HepG2 (cell line): ENCODE measurements around the gene RPS6KA2. TPM values are rescaled to one million over a fixed set of nuclear protein-coding genes. Genes with fewer than 3 reads are reported as not detected.

Experiments
- AKNA ChIP-seq: sonication (generic); formaldehyde crosslinking; IDR thresholded peaks from 2 replicates; pipeline ENCODE4 v1.4.0; 2020; ENCODE audit warnings: missing genetic modification reagents, borderline replicate concordance
- ATF5 ChIP-seq: sonication (generic); formaldehyde crosslinking; IDR thresholded peaks from 2 replicates; pipeline ENCODE4 v1.4.0; 2020; ENCODE audit warnings: mild to moderate bottlenecking, low read depth, missing genetic modification reagents
- CENPBD1 ChIP-seq: sonication (generic); formaldehyde crosslinking; IDR thresholded peaks from 2 replicates; pipeline ENCODE4 v1.8.0; 2022; ENCODE audit warnings: missing genetic modification reagents, low read depth, mild to moderate bottlenecking, borderline replicate concordance
- DPF2 ChIP-seq: sonication (generic); formaldehyde crosslinking; IDR thresholded peaks from 2 replicates; pipeline ENCODE4 v1.4.0; 2020; ENCODE audit warnings: mild to moderate bottlenecking, low read depth, missing genetic modification reagents, borderline replicate concordance
- HINFP ChIP-seq: sonication (generic); formaldehyde crosslinking; IDR thresholded peaks from 2 replicates; pipeline ENCODE4 v1.4.0; 2020; ENCODE audit warnings: low read depth, mild to moderate bottlenecking, missing genetic modification reagents
- HMG20B ChIP-seq: conservative IDR thresholded peaks from 2 replicates; pipeline ENCODE4 v1.6.1; 2016; ENCODE audit warnings: missing genetic modification reagents, missing compliant biosample characterization
- MTF2 ChIP-seq: sonication (generic); formaldehyde crosslinking; IDR thresholded peaks from 2 replicates; pipeline ENCODE4 v1.5.0; 2020; ENCODE audit warnings: missing genetic modification reagents, borderline replicate concordance
- NR1H2 ChIP-seq: sonication (generic); formaldehyde crosslinking; IDR thresholded peaks from 2 replicates; pipeline ENCODE4 v1.8.1; 2022; ENCODE audit warnings: low read depth, missing genetic modification reagents, borderline replicate concordance
- PLRG1 ChIP-seq: fragments of 450-650 bp; conservative IDR thresholded peaks from 2 replicates; pipeline ENCODE4 v1.6.1; 2016
- STAT6 ChIP-seq: sonication (generic); formaldehyde crosslinking; IDR thresholded peaks from 2 replicates; pipeline ENCODE4 v1.4.0; 2020; ENCODE audit warnings: missing genetic modification reagents, mild to moderate bottlenecking, borderline replicate concordance
- TFDP1 ChIP-seq: IDR thresholded peaks from 2 replicates; pipeline ENCODE4 v1.6.1; 2016; ENCODE audit warnings: missing compliant biosample characterization, missing genetic modification reagents, borderline replicate concordance
- ZNF12 ChIP-seq: sonication (generic); formaldehyde crosslinking; IDR thresholded peaks from 2 replicates; pipeline ENCODE4 v1.5.0; 2020; ENCODE audit warnings: missing genetic modification reagents
- ZNF326 ChIP-seq: sonication (generic); formaldehyde crosslinking; IDR thresholded peaks from 2 replicates; pipeline ENCODE4 v1.4.0; 2020; ENCODE audit warnings: missing genetic modification reagents, borderline replicate concordance
- ZNF335 ChIP-seq: sonication (generic); formaldehyde crosslinking; IDR thresholded peaks from 2 replicates; pipeline ENCODE4 v1.4.0; 2020; ENCODE audit warnings: missing genetic modification reagents
- ZNF589 ChIP-seq: sonication (generic); formaldehyde crosslinking; conservative IDR thresholded peaks from 2 replicates; pipeline ENCODE4 v1.8.0; 2022; ENCODE audit warnings: mild to moderate bottlenecking, moderate library complexity, missing genetic modification reagents
- ZNF704 ChIP-seq: sonication (generic); formaldehyde crosslinking; IDR thresholded peaks from 2 replicates; pipeline ENCODE4 v1.8.1; 2023; ENCODE audit warnings: mild to moderate bottlenecking, inconsistent platforms, moderate library complexity, missing genetic modification reagents, borderline replicate concordance
- polyA plus RNA-seq, 8 experiments: library from polyadenylated mRNA; depleted of rRNA in 3 of 8; stranded (reverse) in 7 of 8; unstranded in 1 of 8; fragments of >200 nt; fragmentation: Illumina TruSeq in 4 of 8; extraction: Trizol in 4 of 8; gene quantifications; 2 replicates each; pipeline versions ENCODE4 v1.2.1 to v1.2.3, GENCODE V29; 2011 to 2016; ENCODE audit warnings: low read depth in 4 of 8, missing spikeins in 1 of 8, mixed read lengths in 1 of 8; ENCODE audit not compliant: insufficient read depth in 1 of 8
- total RNA-seq, 5 experiments: library from RNA; depleted of rRNA; stranded (reverse); fragments of >200 nt; fragmentation: Illumina TruSeq; extraction: Trizol; gene quantifications; 2 replicates each; pipeline ENCODE4 v1.2.3, GENCODE V29; 2016; ENCODE audit warnings: low read depth in 1 of 5

The RPS6KA2 gene
- total and polyA plus RNA-seq, 2 of the 13 experiments (the other 11 are each of a cell fraction or from before 2014, with no cell fraction given) = 0.22 to 0.38 TPM

GRCh38 chr6:166361077-166361429, 266.0 kb downstream of the RPS6KA2 start (continued):
- TF ChIP-seq CENPBD1 (CRISPR knock-in tag) (no peak), ZNF12 (CRISPR knock-in tag) (peak; percentile 84; the same call in 1 of the 2 replicates), TFDP1 (CRISPR knock-in tag) (peak; percentile 79; the same call in 1 of the 2 replicates), ZNF589 (peak; percentile 98), STAT6 (CRISPR knock-in tag) (peak; percentile 96; the same call in 1 of the 2 replicates), ZNF704 (CRISPR knock-in tag) (no peak), HMG20B (CRISPR knock-in tag) (peak; percentile 88; the same call in 1 of the 2 replicates), ATF5 (CRISPR knock-in tag) (no peak), HINFP (CRISPR knock-in tag) (peak; percentile 64; the same call in 1 of the 2 replicates), ZNF326 (CRISPR knock-in tag) (no peak), DPF2 (CRISPR knock-in tag) (peak; percentile 88; the same call in 1 of the 2 replicates), ZNF335 (CRISPR knock-in tag) (no peak; the same call in none of the 2 replicates), PLRG1 (no peak), MTF2 (CRISPR knock-in tag) (no peak), AKNA (peak; percentile 93; the same call in 1 of the 2 replicates), NR1H2 (CRISPR knock-in tag) (no peak)
